Mucosa of stomach (tissue), 1 donor: Measurements from ENCODE around the gene MAML1.

Experiments used
- H3K27me3 ChIP-seq: one replicate; pipeline ENCODE4 v1.7.0; 2013; ENCODE audit warnings: mild to moderate bottlenecking, low read length; ENCODE audit not compliant: control insufficient read depth, insufficient read depth
- H3K36me3 ChIP-seq: one replicate; pipeline ENCODE4 v1.7.0; 2013; ENCODE audit warnings: low read length; ENCODE audit not compliant: control insufficient read depth, insufficient read depth
- H3K4me1 ChIP-seq: one replicate; pipeline ENCODE4 v1.7.0; 2013; ENCODE audit warnings: mild to moderate bottlenecking, low read length; ENCODE audit not compliant: control insufficient read depth, insufficient read depth
- H3K4me3 ChIP-seq: one replicate; pipeline ENCODE4 v1.7.0; 2013; ENCODE audit warnings: low read length
- H3K9ac ChIP-seq: one replicate; pipeline ENCODE4 v1.7.0; 2013; ENCODE audit warnings: mild to moderate bottlenecking, low read length, moderate library complexity
- H3K9me3 ChIP-seq: one replicate; pipeline ENCODE4 v1.7.0; 2013; ENCODE audit warnings: mild to moderate bottlenecking, low read length, moderate library complexity; ENCODE audit not compliant: control insufficient read depth
- donor health status: Pancreatic carcinoma.

Gene MAML1

DNA sequence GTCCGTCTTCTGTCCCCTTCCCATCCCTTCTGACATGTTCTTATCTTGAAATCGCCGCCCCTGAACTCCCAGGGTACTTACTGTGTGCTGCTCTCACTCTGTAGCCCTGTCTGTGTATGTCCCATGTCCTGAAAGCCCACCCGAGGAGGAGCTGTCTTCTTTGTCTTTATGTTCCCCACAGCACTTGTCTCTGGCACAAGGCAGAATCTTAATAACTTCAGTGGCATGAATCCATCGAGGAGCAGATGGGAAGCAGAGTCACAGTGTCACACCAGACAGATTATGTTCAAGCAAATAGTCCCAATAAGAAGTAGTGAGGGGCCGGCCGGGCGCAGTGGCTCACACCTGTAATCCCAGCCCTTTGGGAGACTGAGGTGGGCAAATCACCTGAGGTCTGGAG, 31.4 kb downstream of the MAML1 start:
- peaks cover 37% of the 10 kb centered on the region for H3K4me1 ChIP-seq
- H3K27me3 ChIP-seq: no peaks in the 10 kb centered on the region
- H3K36me3 ChIP-seq: peaks cover 10% of the 10 kb centered on the region
- H3K9me3 ChIP-seq: no peaks in the 10 kb centered on the region
- H3K4me3 ChIP-seq: no peak overlapping the region
- no peak overlapping the region for H3K9ac ChIP-seq

DNA sequence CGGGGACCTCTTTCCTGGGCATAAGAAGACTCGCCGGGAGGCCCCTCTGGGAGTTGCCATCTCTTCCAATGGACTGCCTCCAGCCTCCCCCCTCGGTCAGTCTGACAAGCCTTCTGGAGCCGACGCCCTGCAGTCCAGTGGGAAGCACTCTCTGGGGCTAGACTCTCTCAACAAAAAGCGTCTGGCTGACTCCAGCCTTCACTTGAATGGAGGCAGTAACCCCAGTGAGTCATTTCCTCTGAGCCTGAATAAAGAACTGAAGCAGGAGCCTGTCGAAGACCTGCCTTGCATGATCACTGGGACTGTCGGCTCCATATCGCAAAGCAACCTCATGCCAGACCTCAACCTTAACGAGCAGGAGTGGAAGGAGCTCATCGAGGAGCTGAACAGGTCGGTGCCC, 32.8 kb downstream of the MAML1 start:
- peaks cover 10% of the 10 kb centered on the region for H3K36me3 ChIP-seq
- no peak overlapping the region for H3K9ac ChIP-seq
- H3K9me3 ChIP-seq: no peaks in the 10 kb centered on the region
- no peaks in the 10 kb centered on the region for H3K27me3 ChIP-seq
- H3K4me3 ChIP-seq: no peak overlapping the region
- peaks cover 28% of the 10 kb centered on the region for H3K4me1 ChIP-seq

DNA sequence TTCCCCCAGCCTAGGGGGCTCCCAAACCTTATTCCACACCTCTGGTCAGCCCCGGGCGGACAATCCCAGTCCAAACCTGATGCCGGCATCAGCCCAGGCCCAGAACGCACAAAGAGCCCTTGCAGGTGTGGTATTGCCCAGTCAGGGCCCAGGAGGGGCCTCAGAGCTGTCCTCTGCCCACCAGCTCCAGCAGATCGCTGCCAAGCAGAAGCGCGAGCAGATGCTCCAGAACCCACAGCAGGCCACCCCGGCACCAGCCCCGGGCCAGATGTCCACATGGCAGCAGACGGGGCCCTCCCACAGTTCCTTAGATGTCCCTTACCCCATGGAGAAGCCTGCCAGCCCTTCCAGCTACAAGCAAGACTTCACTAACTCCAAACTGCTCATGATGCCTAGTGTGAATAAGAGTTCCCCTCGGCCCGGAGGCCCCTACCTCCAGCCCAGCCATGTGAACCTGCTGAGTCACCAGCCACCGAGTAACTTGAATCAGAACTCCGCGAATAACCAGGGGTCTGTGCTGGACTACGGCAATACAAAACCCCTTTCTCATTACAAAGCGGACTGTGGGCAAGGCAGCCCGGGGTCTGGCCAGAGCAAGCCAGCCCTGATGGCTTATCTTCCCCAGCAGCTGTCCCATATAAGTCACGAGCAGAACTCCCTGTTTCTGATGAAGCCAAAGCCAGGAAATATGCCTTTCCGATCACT, 33.6 kb downstream of the MAML1 start:
- Histone ChIP-seq H3K4me1 (peaks cover 28% of the 10 kb centered on the region), H3K36me3 (peaks cover 10% of the 10 kb centered on the region), H3K9ac (no peak overlapping the region), H3K27me3 (no peaks in the 10 kb centered on the region), H3K4me3 (no peak overlapping the region), H3K9me3 (no peaks in the 10 kb centered on the region)

- Histone ChIP-seq H3K36me3 (peaks cover 15% of the 10 kb centered on the region), H3K4me3 (no peak overlapping the region), H3K9ac (no peak overlapping the region), H3K27me3 (no peaks in the 10 kb centered on the region), H3K9me3 (no peaks in the 10 kb centered on the region), H3K4me1 (peaks cover 22% of the 10 kb centered on the region)
Measured at GRCh38 chr5:179766726-179767455, 34.3 kb downstream of the MAML1 start.

GRCh38 chr5:179767496-179768100, 35.0 kb downstream of the MAML1 start:
- Histone ChIP-seq H3K4me1 (peaks cover 15% of the 10 kb centered on the region), H3K4me3 (no peak overlapping the region), H3K36me3 (peaks cover 20% of the 10 kb centered on the region), H3K9me3 (no peaks in the 10 kb centered on the region), H3K27me3 (no peaks in the 10 kb centered on the region), H3K9ac (no peak overlapping the region)

DNA sequence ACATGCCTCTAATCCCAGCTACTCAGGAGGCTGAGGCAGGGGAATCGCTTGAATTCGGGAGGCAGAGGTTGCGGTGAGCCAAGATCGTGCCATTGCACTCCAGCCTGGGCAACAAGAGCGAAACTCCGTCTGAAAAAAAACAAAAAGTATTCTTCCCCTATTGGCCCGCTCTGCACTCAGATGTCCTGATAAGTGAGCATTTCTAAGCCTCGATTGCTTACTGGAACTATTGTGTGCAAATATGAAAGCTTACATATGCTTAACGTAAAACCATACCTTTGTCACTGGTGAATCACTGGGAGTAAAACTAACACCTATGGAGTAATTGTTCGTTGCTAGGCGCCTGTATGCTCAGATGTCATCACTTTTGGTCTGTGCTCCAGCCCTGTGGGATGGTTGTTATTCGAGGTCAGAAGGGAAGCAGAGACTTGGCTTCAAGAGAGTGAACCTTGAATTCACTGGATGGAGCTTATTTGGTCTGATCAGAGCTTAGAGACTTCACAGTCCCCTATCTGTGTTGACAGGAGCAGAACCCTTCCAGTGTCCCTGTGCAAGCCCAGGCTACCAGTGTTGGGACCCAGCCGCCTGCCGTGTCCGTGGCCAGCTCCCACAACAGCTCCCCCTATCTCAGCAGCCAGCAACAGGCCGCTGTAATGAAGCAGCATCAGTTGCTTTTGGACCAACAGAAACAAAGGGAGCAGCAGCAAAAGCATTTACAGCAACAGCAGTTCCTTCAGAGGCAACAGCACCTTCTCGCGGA, 35.9 kb downstream of the MAML1 start:
- no peak overlapping the region for H3K4me3 ChIP-seq
- H3K9ac ChIP-seq: no peak overlapping the region
- H3K4me1 ChIP-seq: peaks cover 8% of the 10 kb centered on the region
- H3K9me3 ChIP-seq: no peaks in the 10 kb centered on the region
- peaks cover 25% of the 10 kb centered on the region for H3K36me3 ChIP-seq
- no peaks in the 10 kb centered on the region for H3K27me3 ChIP-seq

DNA sequence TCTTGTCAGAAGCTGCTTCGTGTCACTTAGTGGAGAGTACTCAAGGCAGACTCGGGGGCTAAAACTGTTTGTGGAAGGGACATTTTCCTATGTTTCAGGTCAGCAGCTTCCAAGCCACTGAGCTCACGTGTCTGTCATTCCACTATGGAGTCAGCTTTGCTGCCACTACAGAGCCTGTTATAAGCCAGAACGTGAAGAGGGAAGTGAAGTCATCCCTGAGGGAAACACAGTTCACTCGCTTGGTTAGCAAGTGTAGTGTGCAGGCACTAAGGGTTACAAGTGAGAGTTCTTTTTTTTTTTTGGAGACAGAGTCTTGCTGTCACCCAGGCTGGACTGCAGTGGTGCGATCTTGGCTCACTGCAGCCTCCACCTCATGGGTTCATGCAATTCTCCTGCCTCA, 36.6 kb downstream of the MAML1 start:
- H3K36me3 ChIP-seq: peaks cover 32% of the 10 kb centered on the region
- peaks cover 6% of the 10 kb centered on the region for H3K4me1 ChIP-seq
- H3K9me3 ChIP-seq: no peaks in the 10 kb centered on the region
- no peak overlapping the region for H3K4me3 ChIP-seq
- H3K27me3 ChIP-seq: no peaks in the 10 kb centered on the region
- no peak overlapping the region for H3K9ac ChIP-seq

GRCh38 chr5:179769796-179770195, 37.2 kb downstream of the MAML1 start:
- Histone ChIP-seq H3K36me3 (peaks cover 32% of the 10 kb centered on the region), H3K9ac (no peak overlapping the region), H3K4me3 (no peak overlapping the region), H3K27me3 (no peaks in the 10 kb centered on the region), H3K4me1 (peaks cover 6% of the 10 kb centered on the region), H3K9me3 (no peaks in the 10 kb centered on the region)

GRCh38 chr5:179771311-179771895, 38.8 kb downstream of the MAML1 start:
- H3K9me3 ChIP-seq: no peaks in the 10 kb centered on the region
- no peak overlapping the region for H3K4me3 ChIP-seq
- H3K4me1 ChIP-seq: no peaks in the 10 kb centered on the region
- no peak overlapping the region for H3K9ac ChIP-seq
- peaks cover 31% of the 10 kb centered on the region for H3K36me3 ChIP-seq
- H3K27me3 ChIP-seq: no peaks in the 10 kb centered on the region

DNA sequence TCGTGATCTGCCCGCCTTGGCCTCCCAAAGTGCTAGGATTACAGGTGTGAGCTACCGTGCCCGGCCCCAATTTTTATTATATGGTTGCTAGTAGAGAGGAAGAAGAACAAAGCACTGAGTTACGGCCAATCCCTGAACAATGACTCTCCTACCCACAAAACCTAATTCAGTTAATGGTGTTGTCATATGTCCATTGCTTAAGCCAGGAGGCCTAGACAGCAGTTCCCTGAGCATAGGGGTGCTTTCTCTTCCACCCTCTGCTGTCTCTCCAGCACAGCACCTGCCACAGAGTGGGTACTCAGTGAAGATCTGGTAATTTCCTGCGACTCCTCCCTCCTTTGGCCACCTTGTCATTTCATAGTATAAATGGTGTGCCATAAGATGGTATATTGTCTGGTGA, 39.7 kb downstream of the MAML1 start:
- Histone ChIP-seq H3K36me3 (peaks cover 28% of the 10 kb centered on the region), H3K27me3 (no peaks in the 10 kb centered on the region), H3K4me3 (no peak overlapping the region), H3K9ac (no peak overlapping the region), H3K4me1 (no peaks in the 10 kb centered on the region), H3K9me3 (no peaks in the 10 kb centered on the region)

DNA sequence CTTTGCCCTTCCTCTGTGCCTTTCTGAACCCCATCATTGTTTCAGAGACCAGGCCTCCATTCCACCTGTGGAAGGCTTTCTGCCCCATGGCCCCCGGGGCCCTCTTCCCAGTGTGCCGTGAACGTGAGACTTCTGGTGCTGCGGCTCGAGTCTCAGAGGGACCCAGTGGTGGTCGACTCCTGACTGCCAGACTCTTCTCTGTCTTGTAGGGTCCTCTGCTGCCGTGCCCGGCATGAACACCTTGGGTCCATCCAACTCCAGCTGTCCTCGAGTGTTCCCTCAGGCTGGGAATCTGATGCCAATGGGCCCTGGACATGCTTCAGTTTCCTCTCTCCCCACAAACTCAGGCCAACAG, 41.0 kb downstream of the MAML1 start:
- H3K4me3 ChIP-seq: no peak overlapping the region
- H3K9me3 ChIP-seq: no peaks in the 10 kb centered on the region
- no peaks in the 10 kb centered on the region for H3K4me1 ChIP-seq
- peaks cover 31% of the 10 kb centered on the region for H3K36me3 ChIP-seq
- no peaks in the 10 kb centered on the region for H3K27me3 ChIP-seq
- H3K9ac ChIP-seq: no peak overlapping the region
